Common myeloid progenitor, CD34-positive (primary cell): Measurements from ENCODE around the gene MIPOL1.
A peak's percentile ranks its signal among the peaks of the same experiment; 100 is the strongest.

Experiments
- CTCF ChIA-PET: fragments of 350-600 bp; sonication (Branson Sonifier 250); formaldehyde crosslinking; loops from one replicate; lab custom pipeline; 2021; ENCODE audit warnings: antibody characterized with exemption; lab: Charles Lee
- POLR2A ChIA-PET: fragments of 350-600 bp; sonication (Branson Sonifier 250); formaldehyde crosslinking; loops from one replicate; lab custom pipeline; 2021; ENCODE audit warnings: antibody characterized with exemption; lab: Charles Lee
- DNase-seq, 3 donors: peaks; one replicate each; pipeline versions ENCODE4 v3.0.0 to v3.0.0-alpha.2; 2013
- H3K27ac ChIP-seq, 2 experiments: 1 replicate in 1 of 2; 2 replicates in 1 of 2; pipeline ENCODE4 v1.7.0; 2013; ENCODE audit warnings: inconsistent platforms in 2 of 2, low read length in 2 of 2, mild to moderate bottlenecking in 2 of 2, low read depth in 1 of 2, moderate library complexity in 1 of 2; ENCODE audit not compliant: severe bottlenecking in 2 of 2, insufficient read depth in 1 of 2, poor library complexity in 1 of 2
- H3K27me3 ChIP-seq, 5 experiments: replicated peaks in 2 of 5; 1 replicate in 3 of 5; 2 replicates in 2 of 5; pipeline versions ENCODE4 v1.6.1 to v1.7.0; 2013; ENCODE audit warnings: low read length in 4 of 5, mild to moderate bottlenecking in 2 of 5, moderate library complexity in 2 of 5, inconsistent platforms in 1 of 5; ENCODE audit not compliant: insufficient read depth in 5 of 5, control insufficient read depth in 4 of 5
- H3K36me3 ChIP-seq, 4 experiments: 1 replicate in 2 of 4; 2 replicates in 2 of 4; pipeline versions ENCODE4 v1.6.1 to v1.7.0; 2013; ENCODE audit warnings: low read length in 3 of 4, control low read depth in 1 of 4, mild to moderate bottlenecking in 1 of 4; ENCODE audit not compliant: control insufficient read depth in 4 of 4, insufficient read depth in 4 of 4
- H3K4me1 ChIP-seq, 4 experiments: 1 replicate in 3 of 4; 2 replicates in 1 of 4; pipeline versions ENCODE4 v1.6.1 to v1.7.1; 2013; ENCODE audit warnings: low read length in 3 of 4, mild to moderate bottlenecking in 3 of 4, control low read depth in 1 of 4, inconsistent platforms in 1 of 4, moderate library complexity in 1 of 4; ENCODE audit not compliant: control insufficient read depth in 4 of 4, insufficient read depth in 4 of 4; ENCODE audit errors: control extremely low read depth in 1 of 4
- H3K4me3 ChIP-seq, 7 experiments: 1 replicate in 4 of 7; 2 replicates in 3 of 7; pipeline versions ENCODE4 v1.5.1 to v1.7.0; 2013; ENCODE audit warnings: mild to moderate bottlenecking in 7 of 7, low read length in 6 of 7, moderate library complexity in 6 of 7, inconsistent platforms in 2 of 7, low read depth in 2 of 7, control low read depth in 1 of 7; ENCODE audit not compliant: insufficient read depth in 4 of 7, control insufficient read depth in 1 of 7; ENCODE audit errors: extremely low read depth in 1 of 7
- H3K9me3 ChIP-seq, 5 experiments: 1 replicate in 4 of 5; 2 replicates in 1 of 5; pipeline versions ENCODE4 v1.6.1 to v1.7.1; 2013; ENCODE audit warnings: low read length in 4 of 5, mild to moderate bottlenecking in 2 of 5, inconsistent platforms in 1 of 5, low read depth in 1 of 5, moderate library complexity in 1 of 5; ENCODE audit not compliant: control insufficient read depth in 4 of 5, insufficient read depth in 2 of 5; ENCODE audit errors: control extremely low read depth in 1 of 5
- WGBS: methylation state at CpG from one replicate; pipeline ENCODE4 v1.1.5; 2013; ENCODE audit not compliant: insufficient coverage; 5-methylcytosine and 5-hydroxymethylcytosine counted together

The MIPOL1 gene

GRCh38 chr14:37254411-37254947 is 56.7 kb downstream of the MIPOL1 start:
- Histone ChIP-seq H3K27me3 (no peaks in the 10 kb centered on the region), H3K4me3 (no peak overlapping the region), H3K27ac (no peak overlapping the region), H3K4me1 (no peaks in the 10 kb centered on the region), H3K9me3 (no peaks in the 10 kb centered on the region), H3K36me3 (no peaks in the 10 kb centered on the region)
- POLR2A ChIA-PET = no interaction called here
- no CpG with 5 or more reads among the region's 3 CpGs for WGBS
- no peak for DNase-seq
- CTCF ChIA-PET = interaction anchor here (1.6 to 2.5 kb wide), 2 partner anchors 21 to 620 kb away, joined by 3 to 13 read pairs; no protein-coding TSS in a partner anchor

- no peak overlapping the region for H3K4me3 ChIP-seq
- H3K9me3 ChIP-seq = no peaks in the 10 kb centered on the region
- WGBS = 100% methylated on average over 2 of the region's 5 CpGs
- CTCF ChIA-PET = interaction anchor here (1.1 kb wide), 1 partner anchor 11 kb away, joined by 3 read pairs; no protein-coding TSS in a partner anchor
- POLR2A ChIA-PET = no interaction called here
- H3K27me3 ChIP-seq = no peaks in the 10 kb centered on the region
- DNase-seq = no peak
- H3K36me3 ChIP-seq = no peaks in the 10 kb centered on the region
- no peak overlapping the region for H3K27ac ChIP-seq
- H3K4me1 ChIP-seq = no peaks in the 10 kb centered on the region
These were observed 59.8 kb downstream of the MIPOL1 start for GRCh38 chr14:37257501-37258070.

- Histone ChIP-seq H3K36me3 (no peaks in the 10 kb centered on the region), H3K27ac (no peak overlapping the region), H3K4me3 (no peak overlapping the region), H3K4me1 (no peaks in the 10 kb centered on the region), H3K9me3 (no peaks in the 10 kb centered on the region), H3K27me3 (no peaks in the 10 kb centered on the region)
- no CpG with 5 or more reads among the region's 2 CpGs for WGBS
- CTCF ChIA-PET = no interaction called here
- DNase-seq = no peak
- POLR2A ChIA-PET = no interaction called here
These were observed 64.9 kb downstream of the MIPOL1 start for GRCh38 chr14:37262649-37263048.

- Histone ChIP-seq H3K27ac (no peak overlapping the region), H3K27me3 (no peaks in the 10 kb centered on the region), H3K4me3 (no peak overlapping the region), H3K9me3 (no peaks in the 10 kb centered on the region), H3K4me1 (no peaks in the 10 kb centered on the region), H3K36me3 (no peaks in the 10 kb centered on the region)
- CTCF ChIA-PET = no interaction called here
- WGBS = no CpG with 5 or more reads among the region's 3 CpGs
- no peak for DNase-seq
- POLR2A ChIA-PET = no interaction called here
These were observed 66.0 kb downstream of the MIPOL1 start for GRCh38 chr14:37263656-37264236.

- Histone ChIP-seq H3K9me3 (no peaks in the 10 kb centered on the region), H3K27me3 (no peaks in the 10 kb centered on the region), H3K36me3 (no peaks in the 10 kb centered on the region), H3K4me1 (no peaks in the 10 kb centered on the region), H3K27ac (no peak overlapping the region), H3K4me3 (no peak overlapping the region)
- ChIA-PET CTCF (no interaction called here), POLR2A (no interaction called here)
- DNase-seq = peak in 2 of 3 donors; percentile 36 to 54
These were observed 71.1 kb downstream of the MIPOL1 start for GRCh38 chr14:37268788-37269187.

GRCh38 chr14:37270629-37271028 is 72.9 kb downstream of the MIPOL1 start:
- no peak overlapping the region for H3K27ac ChIP-seq
- H3K9me3 ChIP-seq = no peaks in the 10 kb centered on the region
- H3K36me3 ChIP-seq = no peaks in the 10 kb centered on the region
- no peak for DNase-seq
- POLR2A ChIA-PET = no interaction called here
- H3K27me3 ChIP-seq = no peaks in the 10 kb centered on the region
- no peaks in the 10 kb centered on the region for H3K4me1 ChIP-seq
- CTCF ChIA-PET = no interaction called here
- H3K4me3 ChIP-seq = no peak overlapping the region
- WGBS = no CpG with 5 or more reads among the region's 3 CpGs

- H3K27me3 ChIP-seq = no peaks in the 10 kb centered on the region
- H3K4me3 ChIP-seq = no peak overlapping the region
- no peaks in the 10 kb centered on the region for H3K4me1 ChIP-seq
- POLR2A ChIA-PET = no interaction called here
- CTCF ChIA-PET = no interaction called here
- H3K36me3 ChIP-seq = no peaks in the 10 kb centered on the region
- no CpG with 5 or more reads among the region's 2 CpGs for WGBS
- H3K9me3 ChIP-seq = no peaks in the 10 kb centered on the region
- DNase-seq = no peak
- no peak overlapping the region for H3K27ac ChIP-seq
These were observed 74.8 kb downstream of the MIPOL1 start for GRCh38 chr14:37272569-37272968.
